Measurements from ENCODE around the gene NACC1. TPM values are rescaled to one million over a fixed set of nuclear protein-coding genes. Genes with fewer than 3 reads are reported as not detected.

Gene NACC1
- total and polyA plus RNA-seq, 2 of the 8 experiments (the other 6 are each of a cell fraction or from before 2014, with no cell fraction given): 234 to 301 TPM

DNA sequence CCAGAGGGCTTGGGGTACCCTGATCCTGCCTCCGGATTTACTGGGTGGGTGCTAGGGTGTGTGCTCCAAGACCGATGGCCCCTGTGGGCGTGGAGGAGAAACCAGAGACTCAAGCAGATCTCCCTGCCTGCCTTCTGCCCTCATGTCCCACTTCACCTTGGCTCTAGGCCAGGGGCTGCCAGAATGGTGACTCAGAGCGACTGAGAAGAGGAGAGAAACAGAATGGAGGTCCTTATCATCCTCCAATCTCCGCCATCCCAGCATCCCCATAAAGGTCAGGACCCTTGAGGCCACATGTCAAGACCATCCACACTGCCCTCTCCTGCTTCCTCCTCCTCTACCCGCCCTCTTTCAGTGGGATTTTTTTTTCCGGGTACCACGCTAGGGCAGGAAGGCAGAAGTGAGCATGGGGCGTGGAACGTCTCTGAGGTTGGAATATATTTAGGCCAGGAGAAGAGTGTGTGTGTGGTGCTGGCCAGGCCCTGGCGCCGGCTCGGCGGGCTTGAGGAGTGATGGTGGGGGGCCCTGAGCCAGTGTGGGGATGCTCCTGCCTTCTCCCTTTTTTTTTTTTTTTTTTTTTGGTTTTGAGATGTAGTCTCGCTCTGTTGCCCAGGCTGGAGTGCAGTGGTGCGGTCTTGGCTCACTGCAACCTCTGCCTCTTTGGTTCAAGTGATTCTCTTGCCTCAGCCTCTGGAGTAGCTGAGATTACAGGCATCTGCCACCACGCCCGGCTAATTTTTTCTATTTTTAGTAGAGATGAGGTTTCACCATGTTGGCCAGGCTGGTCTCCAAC, 54.5 kb downstream of the NACC1 start (continued):
- TF ChIP-seq RNF2 (IDR thresholded peaks at IDR 0.05; ENCODE audit: borderline replicate concordance, low read depth, low read length, missing control alignments, poor library complexity, severe bottlenecking) (no peak), SP4 (IDR thresholded peaks at IDR 0.05; ENCODE audit: low read length) (no peak), KDM4A (IDR thresholded peaks at IDR 0.05; ENCODE audit: low read depth, low read length, severe bottlenecking) (no peak), SIX5 (IDR thresholded peaks at IDR 0.05; ENCODE audit: low read depth, low read length) (no peak), SIRT6 (IDR thresholded peaks at IDR 0.05; ENCODE audit: low read length) (no peak), SP2 (IDR thresholded peaks at IDR 0.05; ENCODE audit: low read length) (no peak), HDAC6 (IDR thresholded peaks at IDR 0.05; ENCODE audit: low read depth, low read length) (no peak), KDM1A (IDR thresholded peaks at IDR 0.05; ENCODE audit: borderline replicate concordance, low read length) (no peak)
- TF ChIP-seq, protein P1, sequence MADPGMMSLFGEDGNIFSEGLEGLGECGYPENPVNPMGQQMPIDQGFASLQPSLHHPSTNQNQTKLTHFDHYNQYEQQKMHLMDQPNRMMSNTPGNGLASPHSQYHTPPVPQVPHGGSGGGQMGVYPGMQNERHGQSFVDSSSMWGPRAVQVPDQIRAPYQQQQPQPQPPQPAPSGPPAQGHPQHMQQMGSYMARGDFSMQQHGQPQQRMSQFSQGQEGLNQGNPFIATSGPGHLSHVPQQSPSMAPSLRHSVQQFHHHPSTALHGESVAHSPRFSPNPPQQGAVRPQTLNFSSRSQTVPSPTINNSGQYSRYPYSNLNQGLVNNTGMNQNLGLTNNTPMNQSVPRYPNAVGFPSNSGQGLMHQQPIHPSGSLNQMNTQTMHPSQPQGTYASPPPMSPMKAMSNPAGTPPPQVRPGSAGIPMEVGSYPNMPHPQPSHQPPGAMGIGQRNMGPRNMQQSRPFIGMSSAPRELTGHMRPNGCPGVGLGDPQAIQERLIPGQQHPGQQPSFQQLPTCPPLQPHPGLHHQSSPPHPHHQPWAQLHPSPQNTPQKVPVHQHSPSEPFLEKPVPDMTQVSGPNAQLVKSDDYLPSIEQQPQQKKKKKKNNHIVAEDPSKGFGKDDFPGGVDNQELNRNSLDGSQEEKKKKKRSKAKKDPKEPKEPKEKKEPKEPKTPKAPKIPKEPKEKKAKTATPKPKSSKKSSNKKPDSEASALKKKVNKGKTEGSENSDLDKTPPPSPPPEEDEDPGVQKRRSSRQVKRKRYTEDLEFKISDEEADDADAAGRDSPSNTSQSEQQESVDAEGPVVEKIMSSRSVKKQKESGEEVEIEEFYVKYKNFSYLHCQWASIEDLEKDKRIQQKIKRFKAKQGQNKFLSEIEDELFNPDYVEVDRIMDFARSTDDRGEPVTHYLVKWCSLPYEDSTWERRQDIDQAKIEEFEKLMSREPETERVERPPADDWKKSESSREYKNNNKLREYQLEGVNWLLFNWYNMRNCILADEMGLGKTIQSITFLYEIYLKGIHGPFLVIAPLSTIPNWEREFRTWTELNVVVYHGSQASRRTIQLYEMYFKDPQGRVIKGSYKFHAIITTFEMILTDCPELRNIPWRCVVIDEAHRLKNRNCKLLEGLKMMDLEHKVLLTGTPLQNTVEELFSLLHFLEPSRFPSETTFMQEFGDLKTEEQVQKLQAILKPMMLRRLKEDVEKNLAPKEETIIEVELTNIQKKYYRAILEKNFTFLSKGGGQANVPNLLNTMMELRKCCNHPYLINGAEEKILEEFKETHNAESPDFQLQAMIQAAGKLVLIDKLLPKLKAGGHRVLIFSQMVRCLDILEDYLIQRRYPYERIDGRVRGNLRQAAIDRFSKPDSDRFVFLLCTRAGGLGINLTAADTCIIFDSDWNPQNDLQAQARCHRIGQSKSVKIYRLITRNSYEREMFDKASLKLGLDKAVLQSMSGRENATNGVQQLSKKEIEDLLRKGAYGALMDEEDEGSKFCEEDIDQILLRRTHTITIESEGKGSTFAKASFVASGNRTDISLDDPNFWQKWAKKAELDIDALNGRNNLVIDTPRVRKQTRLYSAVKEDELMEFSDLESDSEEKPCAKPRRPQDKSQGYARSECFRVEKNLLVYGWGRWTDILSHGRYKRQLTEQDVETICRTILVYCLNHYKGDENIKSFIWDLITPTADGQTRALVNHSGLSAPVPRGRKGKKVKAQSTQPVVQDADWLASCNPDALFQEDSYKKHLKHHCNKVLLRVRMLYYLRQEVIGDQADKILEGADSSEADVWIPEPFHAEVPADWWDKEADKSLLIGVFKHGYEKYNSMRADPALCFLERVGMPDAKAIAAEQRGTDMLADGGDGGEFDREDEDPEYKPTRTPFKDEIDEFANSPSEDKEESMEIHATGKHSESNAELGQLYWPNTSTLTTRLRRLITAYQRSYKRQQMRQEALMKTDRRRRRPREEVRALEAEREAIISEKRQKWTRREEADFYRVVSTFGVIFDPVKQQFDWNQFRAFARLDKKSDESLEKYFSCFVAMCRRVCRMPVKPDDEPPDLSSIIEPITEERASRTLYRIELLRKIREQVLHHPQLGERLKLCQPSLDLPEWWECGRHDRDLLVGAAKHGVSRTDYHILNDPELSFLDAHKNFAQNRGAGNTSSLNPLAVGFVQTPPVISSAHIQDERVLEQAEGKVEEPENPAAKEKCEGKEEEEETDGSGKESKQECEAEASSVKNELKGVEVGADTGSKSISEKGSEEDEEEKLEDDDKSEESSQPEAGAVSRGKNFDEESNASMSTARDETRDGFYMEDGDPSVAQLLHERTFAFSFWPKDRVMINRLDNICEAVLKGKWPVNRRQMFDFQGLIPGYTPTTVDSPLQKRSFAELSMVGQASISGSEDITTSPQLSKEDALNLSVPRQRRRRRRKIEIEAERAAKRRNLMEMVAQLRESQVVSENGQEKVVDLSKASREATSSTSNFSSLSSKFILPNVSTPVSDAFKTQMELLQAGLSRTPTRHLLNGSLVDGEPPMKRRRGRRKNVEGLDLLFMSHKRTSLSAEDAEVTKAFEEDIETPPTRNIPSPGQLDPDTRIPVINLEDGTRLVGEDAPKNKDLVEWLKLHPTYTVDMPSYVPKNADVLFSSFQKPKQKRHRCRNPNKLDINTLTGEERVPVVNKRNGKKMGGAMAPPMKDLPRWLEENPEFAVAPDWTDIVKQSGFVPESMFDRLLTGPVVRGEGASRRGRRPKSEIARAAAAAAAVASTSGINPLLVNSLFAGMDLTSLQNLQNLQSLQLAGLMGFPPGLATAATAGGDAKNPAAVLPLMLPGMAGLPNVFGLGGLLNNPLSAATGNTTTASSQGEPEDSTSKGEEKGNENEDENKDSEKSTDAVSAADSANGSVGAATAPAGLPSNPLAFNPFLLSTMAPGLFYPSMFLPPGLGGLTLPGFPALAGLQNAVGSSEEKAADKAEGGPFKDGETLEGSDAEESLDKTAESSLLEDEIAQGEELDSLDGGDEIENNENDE (IDR thresholded peaks at IDR 0.05; ENCODE audit: insufficient replicate concordance, low read length): no peak

Measured in H1 (cell line).